GM12892 (cell line): ENCODE results near the gene RELN.

Source experiments
- POLR2A ChIP-seq: IDR thresholded peaks from 2 replicates; pipeline ENCODE4 v1.6.1; 2011; ENCODE audit warnings: low read depth, low read length, control low read depth
- POLR2AphosphoS5 ChIP-seq: IDR thresholded peaks from 2 replicates; pipeline ENCODE4 v1.6.1; 2011; ENCODE audit warnings: low read depth, low read length, control low read depth
- TAF1 ChIP-seq: IDR thresholded peaks from 2 replicates; pipeline ENCODE4 v1.6.1; 2011; ENCODE audit warnings: low read depth, mild to moderate bottlenecking, control low read depth, low read length, borderline replicate concordance

GRCh38 chr7:103622274-103622673 lies 367.2 kb downstream of the RELN start:
- TF ChIP-seq POLR2A (no peak), POLR2AphosphoS5 (no peak), TAF1 (no peak)
